GM18861 (cell line): ENCODE measurements around the gene RNF112.

Experiments used
- ATAC-seq: cut with Tn5 transposase; IDR thresholded peaks from one replicate; pipeline ENCODE4 v1.9.1; 2021; ENCODE audit not compliant: unreplicated experiment

Gene RNF112

GRCh38 chr17:19374136-19374535 is 36.9 kb upstream of the RNF112 start:
- no peak for ATAC-seq

DNA sequence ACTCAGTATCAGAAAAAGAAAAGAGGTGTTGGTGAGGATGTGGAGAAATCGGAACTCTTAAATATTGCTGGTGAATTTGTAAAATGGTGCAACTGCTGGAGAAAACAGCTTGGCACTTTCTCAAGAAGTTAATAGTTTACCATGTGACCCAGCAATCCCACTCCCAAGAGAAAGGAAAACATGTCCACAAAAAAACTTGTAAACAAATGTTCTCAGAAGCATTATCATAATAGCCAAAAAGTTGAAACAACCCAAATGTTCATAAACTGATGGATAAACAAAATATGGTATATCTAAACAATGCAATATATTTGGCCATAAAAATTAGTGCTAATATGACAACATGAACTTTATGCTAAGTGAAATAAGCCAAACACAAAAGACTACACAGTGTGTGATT is 35.3 kb upstream of the RNF112 start:
- ATAC-seq: no peak

GRCh38 chr17:19376811-19377210 is 34.2 kb upstream of the RNF112 start:
- ATAC-seq: no peak

- peak; percentile 90 for ATAC-seq
Measured at GRCh38 chr17:19377602-19378415, 33.2 kb upstream of the RNF112 start.

- no peak for ATAC-seq
Measured at GRCh38 chr17:19378416-19379360, 32.3 kb upstream of the RNF112 start, which contains the start of gene MAPK7. TSS of gene MAPK7 (plus strand) at chr17:19378498. CDS start at chr17:19378901, 403 bp downstream.

DNA sequence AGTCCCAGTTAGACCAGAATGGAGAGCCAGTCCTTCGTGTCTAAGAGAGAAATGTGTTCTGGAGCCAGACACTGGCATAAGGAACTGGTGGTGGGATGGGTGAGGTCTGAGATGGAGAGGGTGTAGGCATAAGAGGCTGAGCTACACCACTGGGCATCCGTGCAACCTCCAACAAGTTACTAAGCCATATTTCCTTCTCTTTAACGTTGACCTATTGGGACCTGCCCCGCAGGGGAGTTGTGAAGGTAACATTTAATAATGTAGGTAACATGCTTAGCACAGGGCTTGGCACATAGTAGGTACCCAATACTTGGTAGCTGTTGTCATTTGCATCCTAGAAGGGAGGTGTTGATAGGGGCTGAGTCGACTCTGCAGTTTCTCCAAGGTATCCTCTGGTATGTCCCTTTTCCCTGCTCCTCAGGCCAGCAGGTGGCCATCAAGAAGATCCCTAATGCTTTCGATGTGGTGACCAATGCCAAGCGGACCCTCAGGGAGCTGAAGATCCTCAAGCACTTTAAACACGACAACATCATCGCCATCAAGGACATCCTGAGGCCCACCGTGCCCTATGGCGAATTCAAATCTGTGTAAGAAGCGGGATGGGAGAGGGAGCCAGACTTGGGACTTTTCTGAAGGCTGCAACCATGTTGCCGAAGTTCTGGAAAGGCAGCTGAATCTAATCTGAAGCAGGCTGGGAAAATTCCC is 31.5 kb upstream of the RNF112 start:
- no peak for ATAC-seq

DNA sequence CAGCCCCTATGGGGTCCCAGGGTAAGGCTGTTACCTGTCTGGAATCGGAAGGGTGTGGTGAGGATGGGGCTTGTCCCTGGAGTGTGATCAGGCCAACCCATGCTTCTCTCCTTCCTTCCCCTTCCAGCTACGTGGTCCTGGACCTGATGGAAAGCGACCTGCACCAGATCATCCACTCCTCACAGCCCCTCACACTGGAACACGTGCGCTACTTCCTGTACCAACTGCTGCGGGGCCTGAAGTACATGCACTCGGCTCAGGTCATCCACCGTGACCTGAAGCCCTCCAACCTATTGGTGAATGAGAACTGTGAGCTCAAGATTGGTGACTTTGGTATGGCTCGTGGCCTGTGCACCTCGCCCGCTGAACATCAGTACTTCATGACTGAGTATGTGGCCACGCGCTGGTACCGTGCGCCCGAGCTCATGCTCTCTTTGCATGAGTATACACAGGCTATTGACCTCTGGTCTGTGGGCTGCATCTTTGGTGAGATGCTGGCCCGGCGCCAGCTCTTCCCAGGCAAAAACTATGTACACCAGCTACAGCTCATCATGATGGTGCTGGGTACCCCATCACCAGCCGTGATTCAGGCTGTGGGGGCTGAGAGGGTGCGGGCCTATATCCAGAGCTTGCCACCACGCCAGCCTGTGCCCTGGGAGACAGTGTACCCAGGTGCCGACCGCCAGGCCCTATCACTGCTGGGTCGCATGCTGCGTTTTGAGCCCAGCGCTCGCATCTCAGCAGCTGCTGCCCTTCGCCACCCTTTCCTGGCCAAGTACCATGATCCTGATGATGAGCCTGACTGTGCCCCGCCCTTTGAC is 30.3 kb upstream of the RNF112 start:
- no peak for ATAC-seq

- no peak for ATAC-seq
Measured at GRCh38 chr17:19381361-19381740, 29.7 kb upstream of the RNF112 start.

DNA sequence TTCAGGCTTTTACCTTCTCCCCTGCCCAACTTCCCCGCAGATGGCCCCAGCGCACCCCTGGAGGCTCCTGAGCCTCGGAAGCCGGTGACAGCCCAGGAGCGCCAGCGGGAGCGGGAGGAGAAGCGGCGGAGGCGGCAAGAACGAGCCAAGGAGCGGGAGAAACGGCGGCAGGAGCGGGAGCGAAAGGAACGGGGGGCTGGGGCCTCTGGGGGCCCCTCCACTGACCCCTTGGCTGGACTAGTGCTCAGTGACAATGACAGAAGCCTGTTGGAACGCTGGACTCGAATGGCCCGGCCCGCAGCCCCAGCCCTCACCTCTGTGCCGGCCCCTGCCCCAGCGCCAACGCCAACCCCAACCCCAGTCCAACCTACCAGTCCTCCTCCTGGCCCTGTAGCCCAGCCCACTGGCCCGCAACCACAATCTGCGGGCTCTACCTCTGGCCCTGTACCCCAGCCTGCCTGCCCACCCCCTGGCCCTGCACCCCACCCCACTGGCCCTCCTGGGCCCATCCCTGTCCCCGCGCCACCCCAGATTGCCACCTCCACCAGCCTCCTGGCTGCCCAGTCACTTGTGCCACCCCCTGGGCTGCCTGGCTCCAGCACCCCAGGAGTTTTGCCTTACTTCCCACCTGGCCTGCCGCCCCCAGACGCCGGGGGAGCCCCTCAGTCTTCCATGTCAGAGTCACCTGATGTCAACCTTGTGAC is 29.1 kb upstream of the RNF112 start:
- ATAC-seq: no peak

GRCh38 chr17:19382531-19383444 is 28.2 kb upstream of the RNF112 start:
- no peak for ATAC-seq

DNA sequence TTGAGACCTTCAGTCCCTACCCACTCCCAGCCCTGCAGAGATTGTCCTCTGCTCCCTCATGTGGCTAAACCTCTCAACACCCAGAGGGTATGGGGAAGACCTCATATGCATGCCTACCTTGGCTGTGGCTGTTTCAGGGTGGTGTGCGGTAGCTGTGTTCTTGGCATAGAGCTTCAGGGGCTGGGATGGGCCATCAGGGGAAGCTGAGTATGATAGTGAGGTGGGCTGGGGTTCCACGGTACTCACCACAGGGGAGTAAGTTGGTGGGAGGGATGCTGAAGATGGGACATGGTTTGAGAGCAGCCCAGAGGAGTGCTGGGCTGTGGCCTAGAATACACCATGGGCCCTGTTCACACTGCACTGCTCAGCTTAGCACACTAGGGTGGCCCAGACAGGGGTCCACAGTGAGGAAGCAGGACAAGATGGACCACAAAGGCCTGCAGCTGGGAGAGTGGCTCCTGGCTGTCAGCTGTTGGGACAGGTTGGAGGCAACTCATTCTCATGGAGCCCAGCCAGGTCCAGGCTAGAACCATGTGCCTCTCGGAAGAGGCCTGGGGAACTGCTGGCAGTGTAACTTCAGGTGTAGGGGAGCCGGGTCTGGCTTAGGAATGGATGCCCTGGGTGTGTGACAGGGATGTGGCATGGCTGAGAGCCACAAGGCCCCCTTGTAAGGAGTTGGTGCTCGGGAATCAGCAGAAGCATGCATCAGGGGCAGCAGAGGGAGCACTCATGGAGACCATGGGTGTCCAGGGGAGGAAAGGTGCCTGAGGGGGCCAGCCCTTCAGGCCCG is 27.2 kb upstream of the RNF112 start:
- ATAC-seq: no peak

DNA sequence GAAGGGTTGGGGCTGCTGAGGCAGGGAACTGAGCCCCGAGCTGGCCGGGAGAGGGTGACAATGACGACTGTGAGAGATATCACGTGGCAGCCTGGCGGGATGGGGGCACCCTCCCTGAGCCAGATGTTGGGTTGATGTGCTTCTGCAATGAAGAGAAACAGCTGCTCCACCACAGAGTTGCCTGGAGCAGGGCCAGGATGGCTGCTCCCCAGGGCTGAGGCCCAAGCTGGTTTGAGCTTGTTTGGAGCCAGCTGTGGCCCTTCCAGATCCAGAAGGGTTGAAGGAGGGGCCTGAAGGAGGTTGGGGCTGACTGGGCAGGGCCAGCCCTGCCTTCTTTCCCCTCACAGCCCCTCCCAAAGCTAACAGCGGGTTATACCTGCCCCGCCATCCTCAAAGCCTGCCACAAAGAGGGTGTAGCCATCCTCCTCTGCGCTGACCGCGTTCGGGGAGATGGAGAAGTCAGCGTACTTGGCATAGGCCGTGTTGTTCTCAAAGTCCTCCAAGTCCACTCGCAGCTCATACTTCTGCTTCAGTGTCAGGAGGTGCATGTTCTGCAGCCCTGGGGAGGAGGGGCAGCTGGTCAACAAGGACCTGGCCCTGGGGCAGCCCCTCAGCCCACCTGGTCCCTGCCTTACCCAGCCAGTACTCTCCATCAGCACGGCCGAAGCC is 26.2 kb upstream of the RNF112 start:
- no peak for ATAC-seq

GRCh38 chr17:19385521-19385983 is 25.5 kb upstream of the RNF112 start:
- no peak for ATAC-seq

DNA sequence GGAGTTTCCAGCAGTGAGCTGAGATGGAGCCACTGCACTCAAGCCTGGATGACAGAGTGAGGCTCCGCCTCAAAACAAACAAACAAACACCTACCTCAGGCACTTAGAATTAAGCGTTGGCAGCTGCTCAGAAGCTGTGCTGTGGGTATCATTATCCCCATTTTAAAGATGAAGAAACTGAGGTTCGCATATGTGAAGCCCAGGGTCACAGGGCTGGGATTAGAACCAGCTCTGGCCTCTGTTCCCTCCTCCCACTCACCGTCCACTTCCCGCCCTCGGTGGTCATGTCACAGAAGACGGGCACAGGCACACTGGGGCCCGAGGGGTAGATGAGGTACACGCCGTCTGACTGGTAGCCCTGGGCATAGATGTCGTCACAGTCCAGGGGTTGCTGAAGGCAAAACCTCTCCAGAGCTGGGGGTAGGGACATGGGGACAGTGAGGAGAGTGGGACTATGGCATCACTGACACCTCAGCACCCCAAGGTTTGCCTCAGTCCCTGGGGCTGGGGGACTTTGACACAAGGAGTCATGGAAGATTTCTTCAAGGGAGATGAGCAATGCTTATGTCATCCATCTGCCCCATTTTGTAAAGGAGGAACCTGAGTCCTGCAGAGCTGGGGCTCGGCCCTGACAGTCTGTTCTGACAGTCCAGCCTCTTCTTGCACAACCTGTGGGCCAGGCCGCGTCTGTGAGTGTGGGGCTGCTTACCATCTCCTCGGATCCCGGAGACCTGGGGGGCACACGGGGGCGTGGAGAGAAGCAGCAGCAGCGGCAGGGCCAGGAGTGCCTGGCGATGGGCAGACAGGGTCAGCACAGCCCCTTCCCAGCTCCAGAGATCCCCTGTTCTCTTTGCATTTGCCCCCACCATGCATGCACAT is 24.7 kb upstream of the RNF112 start:
- no peak for ATAC-seq

GRCh38 chr17:19386974-19387920 is 23.8 kb upstream of the RNF112 start, which contains the start of gene MFAP4:
TSS of gene MFAP4 (minus strand) at chr17:19387190. CDS start at chr17:19387155, 35 bp downstream.
- ATAC-seq: no peak
